ENCODE data around the gene MAB21L4. TPM values are rescaled to one million over a fixed set of nuclear protein-coding genes. Genes with fewer than 3 reads are reported as not detected.
"Not testable (repeated sequence)": the region's sequence is repeated elsewhere in the genome, so short reads cannot be mapped to it uniquely, and the experiment has no call there.

MAB21L4 gene
- polyA plus RNA-seq, 1 donor = 0.10 TPM

- no peak for DNase-seq
Measured at GRCh38 chr2:240857039-240858008, 38.6 kb downstream of the MAB21L4 start.

GRCh38 chr2:240856151-240856980 is 39.6 kb downstream of the MAB21L4 start:
- DNase-seq = no peak

GRCh38 chr2:240855670-240856069 is 40.3 kb downstream of the MAB21L4 start:
- no peak for DNase-seq

- DNase-seq = no peak
Measured at GRCh38 chr2:240852671-240853314, 43.2 kb downstream of the MAB21L4 start.

- DNase-seq = peak; percentile 79
Measured at GRCh38 chr2:240851078-240851991, 44.6 kb downstream of the MAB21L4 start.

GRCh38 chr2:240850756-240851077 is 45.2 kb downstream of the MAB21L4 start:
- no peak for DNase-seq

GRCh38 chr2:240850026-240850425 is 45.9 kb downstream of the MAB21L4 start:
- DNase-seq = no peak

- DNase-seq = no peak
Measured at GRCh38 chr2:240848900-240849680, 46.9 kb downstream of the MAB21L4 start.

GRCh38 chr2:240847817-240848216 is 48.1 kb downstream of the MAB21L4 start:
- no peak for DNase-seq

- no peak for DNase-seq
Measured at GRCh38 chr2:240846873-240847595, 48.9 kb downstream of the MAB21L4 start.

- DNase-seq = not testable (repeated sequence)
Measured at GRCh38 chr2:240846309-240846708, 49.6 kb downstream of the MAB21L4 start.

GRCh38 chr2:240840435-240841060 is 55.4 kb downstream of the MAB21L4 start:
- DNase-seq = peak; percentile 78

- DNase-seq = no peak
Measured at GRCh38 chr2:240839152-240840143, 56.5 kb downstream of the MAB21L4 start.

- DNase-seq = no peak
Measured at GRCh38 chr2:240837621-240838020, 58.3 kb downstream of the MAB21L4 start.

GRCh38 chr2:240836781-240837467 is 59.0 kb downstream of the MAB21L4 start:
- DNase-seq = peak; percentile 69
